IPS-20b (cell line): Measurements from ENCODE around the gene MYO1E.
"Not testable (repeated sequence)": the region's sequence is repeated elsewhere in the genome, so short reads cannot be mapped to it uniquely, and the experiment has no call there.

Source experiments
- H3K27ac ChIP-seq: one replicate; pipeline ENCODE4 v1.5.1; 2013; ENCODE audit warnings: low read length
- H3K27me3 ChIP-seq: 2 replicates; pipeline ENCODE4 v1.6.1; 2013; ENCODE audit warnings: mild to moderate bottlenecking, low read length, inconsistent platforms; ENCODE audit not compliant: insufficient read depth
- H3K36me3 ChIP-seq: 2 replicates; pipeline ENCODE4 v1.6.1; 2013; ENCODE audit warnings: low read depth, mild to moderate bottlenecking, inconsistent platforms, low read length, moderate library complexity; ENCODE audit not compliant: insufficient read depth
- H3K4me1 ChIP-seq: 2 replicates; pipeline ENCODE4 v1.6.1; 2013; ENCODE audit warnings: mild to moderate bottlenecking, control low read depth, inconsistent platforms, low read length, moderate library complexity; ENCODE audit not compliant: insufficient read depth
- H3K4me3 ChIP-seq: 2 replicates; pipeline ENCODE4 v1.5.1; 2013; ENCODE audit warnings: mild to moderate bottlenecking, low read length, inconsistent platforms
- H3K9ac ChIP-seq: 2 replicates; pipeline ENCODE4 v1.6.1; 2013; ENCODE audit warnings: low read depth, mild to moderate bottlenecking, inconsistent platforms, low read length, moderate library complexity
- H3K9me3 ChIP-seq: 2 replicates; pipeline ENCODE4 v1.6.1; 2013; ENCODE audit warnings: mild to moderate bottlenecking, low read depth, low read length, inconsistent platforms; ENCODE audit not compliant: insufficient read depth

The MYO1E gene

DNA sequence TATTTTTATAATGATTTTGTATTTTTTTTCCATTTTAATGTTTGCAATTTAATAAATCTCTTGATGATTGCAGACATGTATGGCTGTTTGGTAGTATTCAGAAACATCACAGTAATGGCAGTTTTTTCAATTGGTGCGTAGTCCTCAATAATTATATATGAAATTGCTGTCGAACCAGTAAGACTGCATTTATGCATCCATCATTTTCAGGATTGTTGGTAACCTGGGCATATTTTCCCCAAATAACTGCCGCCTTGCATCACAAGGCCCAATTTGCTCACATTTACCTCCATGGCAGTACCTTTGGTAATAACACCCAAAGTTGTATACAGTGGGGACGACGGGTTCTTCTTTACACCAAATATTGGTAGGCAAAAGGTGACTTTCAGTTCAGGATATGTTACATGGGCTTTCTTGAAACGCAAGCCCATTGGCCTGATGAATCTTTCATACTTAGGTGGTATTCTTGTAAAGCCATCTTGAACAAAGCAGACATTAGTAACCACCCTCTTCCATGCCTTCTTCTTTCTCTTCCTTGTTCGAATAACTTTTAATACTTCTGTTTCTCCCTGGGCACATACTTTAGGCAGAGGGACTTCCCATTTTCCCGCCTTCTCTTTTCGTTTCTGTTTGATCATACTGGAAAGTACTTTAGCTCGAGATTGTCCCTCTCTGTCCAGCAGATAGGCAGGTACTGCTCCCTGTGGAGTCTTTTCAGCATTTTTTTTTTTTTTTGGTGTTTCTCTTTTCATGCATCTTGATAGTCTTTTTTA lies 28.6 kb upstream of the MYO1E start:
- H3K27ac ChIP-seq, H3K4me3 ChIP-seq, H3K36me3 ChIP-seq, H3K9ac ChIP-seq, H3K9me3 ChIP-seq: not testable (repeated sequence)
- H3K4me1 ChIP-seq: peaks cover 18% of the 10 kb centered on the region; the same call in 1 of the 2 replicates
- H3K27me3 ChIP-seq: peaks cover 38% of the 10 kb centered on the region

- H3K4me3 ChIP-seq: no peak overlapping the region
- H3K36me3 ChIP-seq: no peaks in the 10 kb centered on the region
- peaks cover 38% of the 10 kb centered on the region for H3K27me3 ChIP-seq
- H3K27ac ChIP-seq: no peak overlapping the region
- no peak overlapping the region for H3K9ac ChIP-seq
- peaks cover 18% of the 10 kb centered on the region; the same call in 1 of the 2 replicates for H3K4me1 ChIP-seq
- no peaks in the 10 kb centered on the region for H3K9me3 ChIP-seq
Observed at GRCh38 chr15:59400103-59400813, 27.6 kb upstream of the MYO1E start.

DNA sequence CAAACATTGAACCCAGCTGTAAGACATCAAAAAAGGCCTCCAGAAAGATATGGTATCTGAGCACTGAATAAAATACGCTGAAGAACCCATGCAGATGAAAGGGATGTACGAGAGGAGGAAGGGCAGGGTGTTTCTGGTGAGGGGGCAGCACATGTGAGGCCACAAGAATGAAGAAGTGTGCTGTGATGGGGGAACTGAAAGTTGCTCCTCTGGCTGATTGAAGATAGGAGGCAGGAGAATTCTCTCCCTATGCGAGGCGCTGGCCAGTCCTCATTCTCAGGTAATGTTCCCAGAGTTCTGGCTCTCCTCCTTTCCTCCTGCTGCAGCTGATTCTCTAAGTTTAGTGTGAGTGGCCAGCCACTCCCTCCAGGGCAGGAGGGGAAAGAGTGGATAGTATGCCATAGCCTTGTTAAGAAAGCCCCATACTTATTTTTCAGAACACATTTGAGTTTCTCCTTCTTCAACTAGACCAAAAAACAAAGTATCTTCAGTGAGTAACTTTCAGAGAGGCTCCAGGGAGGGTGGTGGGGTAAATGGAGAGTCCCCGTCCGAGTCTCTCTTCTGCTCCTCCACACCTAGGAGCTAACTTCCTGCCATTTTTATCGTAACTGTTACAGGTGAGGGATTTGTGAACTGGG lies 26.9 kb upstream of the MYO1E start:
- Histone ChIP-seq H3K36me3 (no peaks in the 10 kb centered on the region), H3K9me3 (no peaks in the 10 kb centered on the region), H3K9ac (no peak overlapping the region), H3K27ac (no peak overlapping the region), H3K27me3 (peaks cover 33% of the 10 kb centered on the region), H3K4me1 (peaks cover 18% of the 10 kb centered on the region; the same call in 1 of the 2 replicates), H3K4me3 (no peak overlapping the region)

- H3K4me1 ChIP-seq: peaks cover 14% of the 10 kb centered on the region; the same call in 1 of the 2 replicates
Observed at GRCh38 chr15:59398220-59398619, 25.5 kb upstream of the MYO1E start.

GRCh38 chr15:59396679-59397078 lies 24.0 kb upstream of the MYO1E start:
- Histone ChIP-seq H3K27ac (no peak overlapping the region), H3K9me3 (no peaks in the 10 kb centered on the region), H3K4me3 (no peak overlapping the region), H3K27me3 (peaks cover 18% of the 10 kb centered on the region), H3K4me1 (peaks cover 7% of the 10 kb centered on the region; the same call in 1 of the 2 replicates), H3K9ac (no peak overlapping the region), H3K36me3 (no peaks in the 10 kb centered on the region)

More at GRCh38 chr15:59398220-59398619, 25.5 kb upstream of the MYO1E start:
- Histone ChIP-seq H3K27ac (no peak overlapping the region), H3K9me3 (no peaks in the 10 kb centered on the region), H3K36me3 (no peaks in the 10 kb centered on the region), H3K9ac (no peak overlapping the region), H3K27me3 (peaks cover 26% of the 10 kb centered on the region), H3K4me3 (no peak overlapping the region)

GRCh38 chr15:59396211-59396610 lies 23.5 kb upstream of the MYO1E start:
- Histone ChIP-seq H3K4me3 (no peak overlapping the region), H3K27ac (no peak overlapping the region), H3K27me3 (peaks cover 18% of the 10 kb centered on the region), H3K36me3 (no peaks in the 10 kb centered on the region), H3K4me1 (peaks cover 3% of the 10 kb centered on the region; the same call in 1 of the 2 replicates), H3K9me3 (no peaks in the 10 kb centered on the region), H3K9ac (no peak overlapping the region)

DNA sequence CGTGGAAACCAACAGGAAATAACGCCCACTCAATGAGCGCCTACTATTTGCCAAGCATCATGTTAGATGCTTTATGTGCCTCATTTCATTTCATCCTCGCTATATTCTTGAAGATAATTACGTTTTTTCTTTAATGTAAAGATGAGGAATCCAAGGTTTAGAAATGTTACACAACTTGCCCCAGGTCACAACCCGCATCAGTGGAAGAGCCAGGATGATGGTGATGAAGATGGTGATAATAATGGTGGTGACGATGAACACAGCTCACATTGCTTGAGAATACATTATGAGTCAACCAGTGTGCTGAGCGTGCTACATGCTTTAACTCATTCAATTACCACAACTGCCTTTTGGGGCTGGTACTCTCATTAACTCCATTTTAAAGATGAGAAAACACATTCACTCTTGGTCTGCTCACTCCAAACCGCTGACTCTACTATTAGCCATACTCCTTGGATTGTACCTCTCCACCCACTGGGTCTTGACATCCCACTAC lies 21.5 kb upstream of the MYO1E start:
- Histone ChIP-seq H3K27me3 (peaks cover 3% of the 10 kb centered on the region), H3K9me3 (no peaks in the 10 kb centered on the region), H3K4me3 (no peak overlapping the region), H3K4me1 (no peaks in the 10 kb centered on the region), H3K9ac (no peak overlapping the region), H3K27ac (no peak overlapping the region), H3K36me3 (no peaks in the 10 kb centered on the region)

GRCh38 chr15:59392299-59392698 lies 19.6 kb upstream of the MYO1E start:
- Histone ChIP-seq H3K4me1 (no peaks in the 10 kb centered on the region), H3K9me3 (no peaks in the 10 kb centered on the region), H3K9ac (no peak overlapping the region), H3K36me3 (no peaks in the 10 kb centered on the region), H3K27ac (no peak overlapping the region), H3K27me3 (no peaks in the 10 kb centered on the region), H3K4me3 (no peak overlapping the region)

- Histone ChIP-seq H3K4me1 (no peaks in the 10 kb centered on the region), H3K4me3 (no peak overlapping the region), H3K9ac (no peak overlapping the region), H3K36me3 (no peaks in the 10 kb centered on the region), H3K27me3 (no peaks in the 10 kb centered on the region), H3K27ac (no peak overlapping the region), H3K9me3 (no peaks in the 10 kb centered on the region)
Observed at GRCh38 chr15:59388670-59389069, 16.0 kb upstream of the MYO1E start.

GRCh38 chr15:59387196-59387878 lies 14.7 kb upstream of the MYO1E start:
- H3K36me3 ChIP-seq, H3K9ac ChIP-seq, H3K27me3 ChIP-seq, H3K27ac ChIP-seq, H3K4me1 ChIP-seq, H3K4me3 ChIP-seq, H3K9me3 ChIP-seq: not testable (repeated sequence)

DNA sequence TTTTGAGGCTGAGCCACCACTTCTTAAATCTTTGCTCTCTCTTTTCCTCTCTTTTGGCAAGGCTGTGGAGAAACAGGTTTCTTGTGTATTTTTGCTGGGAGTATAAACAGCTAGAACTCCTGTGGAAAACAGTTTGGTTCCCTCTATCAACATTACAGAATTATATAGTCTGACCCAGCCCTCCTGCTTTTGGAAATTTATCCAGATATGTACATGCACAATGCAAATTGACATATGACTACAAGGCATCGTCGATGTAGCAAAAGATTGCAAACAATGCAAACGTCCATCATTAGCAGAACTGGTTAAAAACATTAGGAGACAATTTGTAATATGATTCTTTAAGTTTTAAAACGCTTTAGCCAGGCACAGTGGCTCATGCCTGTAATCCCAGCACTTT lies 12.5 kb upstream of the MYO1E start:
- H3K4me3 ChIP-seq: no peak overlapping the region
- H3K9ac ChIP-seq: no peak overlapping the region
- no peak overlapping the region for H3K27ac ChIP-seq
- H3K27me3 ChIP-seq: no peaks in the 10 kb centered on the region
- H3K4me1 ChIP-seq: no peaks in the 10 kb centered on the region; the same call in 1 of the 2 replicates
- H3K9me3 ChIP-seq: no peaks in the 10 kb centered on the region
- peaks cover 4% of the 10 kb centered on the region; the same call in 1 of the 2 replicates for H3K36me3 ChIP-seq
